ENCODE data around the gene CNIH2. TPM values are rescaled to one million over a fixed set of nuclear protein-coding genes. Genes with fewer than 3 reads are reported as not detected.

The CNIH2 gene
- total and polyA plus RNA-seq, 9 of the 15 experiments (the other 6 are each of a cell fraction or from before 2014, with no cell fraction given): 0.26 to 0.89 (median 0.40) TPM; not detected in 4

- TF ChIP-seq GABPB2 (CRISPR knock-in tag; conservative IDR thresholded peaks at IDR 0.05) (no peak), BRD4 (IDR thresholded peaks at IDR 0.05) (no peak), TRIM28 (IDR thresholded peaks at IDR 0.05) (no peak), YBX1 (IDR thresholded peaks at IDR 0.05) (no peak), ZC3H4 (CRISPR knock-in tag; IDR thresholded peaks at IDR 0.05; ENCODE audit: borderline replicate concordance) (no peak), NR1H2 (CRISPR knock-in tag; IDR thresholded peaks at IDR 0.05) (0 out of 2 replicates have a peak, but pooled peaks have one; percentile 43), SAFB (IDR thresholded peaks at IDR 0.05; ENCODE audit: borderline replicate concordance, low read depth, low read length) (no peak), SP1 (CRISPR knock-in tag; IDR thresholded peaks at IDR 0.05) (no peak), MLLT1 (IDR thresholded peaks at IDR 0.05) (0 out of 4 replicates have a peak, but pooled peaks of 1 of the 2 experiments have one; percentile 2), E2F4 (CRISPR knock-in tag; IDR thresholded peaks at IDR 0.05; ENCODE audit: low read depth) (no peak), SAFB2 (IDR thresholded peaks at IDR 0.05; ENCODE audit: borderline replicate concordance, low read depth, low read length, severe bottlenecking) (no peak), BCL6 (CRISPR knock-in tag; IDR thresholded peaks at IDR 0.05) (no peak), ETS1 (conservative IDR thresholded peaks at IDR 0.05; ENCODE audit: control insufficient read depth, low read depth, low read length) (peak; percentile 79), CBX1 (IDR thresholded peaks at IDR 0.05; ENCODE audit: low read depth) (no peak), ZNF764 (CRISPR knock-in tag; IDR thresholded peaks at IDR 0.05; ENCODE audit: low read depth) (no peak), BACH1 (tag; IDR thresholded peaks at IDR 0.05) (no peak), ATF4 (CRISPR knock-in tag; IDR thresholded peaks at IDR 0.05) (no peak), SPI1 (IDR thresholded peaks at IDR 0.05; ENCODE audit: borderline replicate concordance, low read depth, low read length) (no peak), ZNF197 (CRISPR knock-in tag; IDR thresholded peaks at IDR 0.05; ENCODE audit: low read depth) (no peak), ZNF76 (CRISPR knock-in tag; IDR thresholded peaks at IDR 0.05; ENCODE audit: borderline replicate concordance) (no peak), TRIM24 (IDR thresholded peaks at IDR 0.05) (no peak), FOXA3 (CRISPR knock-in tag; conservative IDR thresholded peaks at IDR 0.05 in 1 of 2, IDR thresholded peaks at IDR 0.05 in 1 of 2) (no peak), SMARCA5 (IDR thresholded peaks at IDR 0.05) (no peak), ZNF695 (CRISPR knock-in tag; IDR thresholded peaks at IDR 0.05) (no peak), GABPB1 (CRISPR knock-in tag; IDR thresholded peaks at IDR 0.05) (peak; percentile 69; the same call in 1 of the 2 replicates), ETV5 (CRISPR knock-in tag; IDR thresholded peaks at IDR 0.05; ENCODE audit: low read depth) (peak; percentile 6; the same call in 1 of the 2 replicates), STAT5A (IDR thresholded peaks at IDR 0.05; ENCODE audit: borderline replicate concordance, low read length) (no peak)
Observed at GRCh38 chr11:66268244-66268951, 9.6 kb upstream of the CNIH2 start, which contains the start of gene RAB1B (continued).

Data from K562 (cell line).